Fibroblast of the aortic adventitia (primary cell): ENCODE data around the gene FIGNL2. TPM values are rescaled to one million over a fixed set of nuclear protein-coding genes. Genes with fewer than 3 reads are reported as not detected.

Experiments used
- DNase-seq: peaks from one replicate; pipeline ENCODE4 v3.0.0-alpha.2; 2010; ENCODE audit warnings: low read depth
- H3K4me3 ChIP-seq: 2 replicates; pipeline ENCODE4 v1.5.1; 2011; ENCODE audit warnings: low read depth, mild to moderate bottlenecking, control low read depth, low read length, moderate library complexity
- total RNA-seq: library from RNA; depleted of rRNA; stranded (reverse); fragments of >200 nt; gene quantifications from 2 replicates; pipeline ENCODE4 v1.2.3, GENCODE V29; 2012; ENCODE audit warnings: low replicate concordance
- TF ChIP-seq, protein P1 (sequence below): IDR thresholded peaks from 2 replicates; pipeline ENCODE4 v1.5.1; 2011; ENCODE audit warnings: mild to moderate bottlenecking, low read length, control low read depth, inconsistent platforms; ENCODE audit not compliant: insufficient read depth

The FIGNL2 gene
- total RNA-seq, 1 donor: 0.18 TPM

DNA sequence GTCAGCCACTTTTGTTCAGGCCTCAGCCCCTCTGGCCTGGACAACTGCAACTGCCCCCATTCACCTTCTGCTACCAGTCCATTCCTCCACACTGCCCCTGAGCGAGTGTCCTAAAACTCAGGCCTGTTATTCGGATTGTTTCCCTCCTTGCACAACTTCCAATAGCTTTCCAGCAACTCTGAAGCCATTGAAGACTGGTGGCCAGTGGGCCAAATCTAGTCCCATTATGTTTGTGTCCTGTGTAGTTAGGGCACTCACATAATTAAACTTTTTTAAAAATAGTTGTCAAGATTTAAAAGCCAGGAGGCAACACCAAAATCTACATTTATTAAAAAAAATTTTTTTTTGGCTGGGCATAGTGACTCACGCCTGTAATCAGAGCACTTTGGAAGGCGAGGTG lies 17.8 kb upstream of the FIGNL2 start:
- H3K4me3 ChIP-seq: no peak overlapping the region
- DNase-seq: no peak
- TF ChIP-seq, protein P1, sequence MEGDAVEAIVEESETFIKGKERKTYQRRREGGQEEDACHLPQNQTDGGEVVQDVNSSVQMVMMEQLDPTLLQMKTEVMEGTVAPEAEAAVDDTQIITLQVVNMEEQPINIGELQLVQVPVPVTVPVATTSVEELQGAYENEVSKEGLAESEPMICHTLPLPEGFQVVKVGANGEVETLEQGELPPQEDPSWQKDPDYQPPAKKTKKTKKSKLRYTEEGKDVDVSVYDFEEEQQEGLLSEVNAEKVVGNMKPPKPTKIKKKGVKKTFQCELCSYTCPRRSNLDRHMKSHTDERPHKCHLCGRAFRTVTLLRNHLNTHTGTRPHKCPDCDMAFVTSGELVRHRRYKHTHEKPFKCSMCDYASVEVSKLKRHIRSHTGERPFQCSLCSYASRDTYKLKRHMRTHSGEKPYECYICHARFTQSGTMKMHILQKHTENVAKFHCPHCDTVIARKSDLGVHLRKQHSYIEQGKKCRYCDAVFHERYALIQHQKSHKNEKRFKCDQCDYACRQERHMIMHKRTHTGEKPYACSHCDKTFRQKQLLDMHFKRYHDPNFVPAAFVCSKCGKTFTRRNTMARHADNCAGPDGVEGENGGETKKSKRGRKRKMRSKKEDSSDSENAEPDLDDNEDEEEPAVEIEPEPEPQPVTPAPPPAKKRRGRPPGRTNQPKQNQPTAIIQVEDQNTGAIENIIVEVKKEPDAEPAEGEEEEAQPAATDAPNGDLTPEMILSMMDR: no peak

DNA sequence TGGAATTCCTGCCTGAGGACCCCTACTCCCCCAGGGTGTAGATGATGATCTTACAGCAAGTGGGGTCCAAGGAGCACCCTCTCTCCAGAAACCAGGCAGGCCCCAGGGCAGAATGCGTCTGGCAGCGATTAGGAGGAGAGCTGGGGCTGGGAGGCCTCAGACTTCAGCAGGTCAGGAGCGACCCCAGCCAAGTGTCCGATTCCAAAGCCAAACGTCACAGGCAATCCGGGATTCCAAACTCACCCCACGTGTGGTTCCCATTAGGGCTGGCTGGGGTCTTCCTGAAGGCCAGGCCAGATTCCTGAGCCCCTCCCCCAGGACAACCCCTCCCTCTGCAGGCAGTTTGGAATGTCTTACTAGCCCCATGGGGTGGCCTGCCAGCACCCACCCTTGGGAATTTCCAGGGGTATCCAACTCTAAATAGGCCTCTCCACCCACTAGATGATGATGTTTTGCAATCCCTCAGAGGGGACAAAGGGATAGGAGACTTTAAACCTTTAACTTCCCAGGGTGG lies 17.3 kb upstream of the FIGNL2 start:
- TF ChIP-seq, protein P1: no peak
- H3K4me3 ChIP-seq: no peak overlapping the region
- no peak for DNase-seq

DNA sequence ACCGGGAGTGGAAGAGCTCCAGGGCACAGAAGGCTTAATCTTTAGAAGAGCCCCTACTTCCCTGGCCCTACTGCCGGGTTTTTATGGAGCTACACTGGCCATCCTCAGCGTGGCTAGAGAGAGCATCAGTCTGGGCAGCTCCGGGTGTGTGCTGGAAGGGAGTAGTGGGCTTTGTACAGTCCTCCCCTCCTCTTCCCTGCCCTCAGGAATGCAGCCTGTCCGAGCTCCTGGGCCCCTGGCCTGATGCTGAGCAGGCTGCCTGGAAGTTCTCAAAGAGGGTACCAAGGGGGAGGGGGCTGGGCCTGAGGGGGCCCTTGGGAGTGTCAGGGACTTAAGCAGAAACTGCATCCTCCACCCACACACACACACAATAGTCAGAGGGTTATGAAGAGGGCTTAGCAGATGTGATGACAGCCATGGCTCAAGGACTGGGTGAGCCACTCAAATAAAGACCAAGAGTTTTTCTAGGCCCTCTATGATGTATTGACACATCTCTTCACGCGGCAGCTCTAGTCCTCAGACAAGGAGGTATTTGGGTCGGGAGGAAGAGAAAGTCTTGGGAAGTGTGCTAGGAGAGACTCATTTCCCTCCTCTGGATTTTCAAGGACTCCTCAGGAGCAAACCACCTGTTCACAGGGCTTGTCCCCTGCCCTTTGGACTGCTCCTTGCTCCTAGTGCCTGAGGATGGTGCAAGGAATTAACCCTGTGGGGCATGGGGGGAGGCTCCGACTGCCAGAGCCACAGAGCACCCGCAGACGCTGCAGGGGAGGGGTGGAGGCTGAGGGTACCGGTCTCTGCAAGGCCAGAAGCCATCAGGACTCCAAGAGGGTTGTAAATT lies 16.5 kb upstream of the FIGNL2 start:
- TF ChIP-seq, protein P1: no peak
- H3K4me3 ChIP-seq: no peak overlapping the region
- peak; percentile 9 for DNase-seq

DNA sequence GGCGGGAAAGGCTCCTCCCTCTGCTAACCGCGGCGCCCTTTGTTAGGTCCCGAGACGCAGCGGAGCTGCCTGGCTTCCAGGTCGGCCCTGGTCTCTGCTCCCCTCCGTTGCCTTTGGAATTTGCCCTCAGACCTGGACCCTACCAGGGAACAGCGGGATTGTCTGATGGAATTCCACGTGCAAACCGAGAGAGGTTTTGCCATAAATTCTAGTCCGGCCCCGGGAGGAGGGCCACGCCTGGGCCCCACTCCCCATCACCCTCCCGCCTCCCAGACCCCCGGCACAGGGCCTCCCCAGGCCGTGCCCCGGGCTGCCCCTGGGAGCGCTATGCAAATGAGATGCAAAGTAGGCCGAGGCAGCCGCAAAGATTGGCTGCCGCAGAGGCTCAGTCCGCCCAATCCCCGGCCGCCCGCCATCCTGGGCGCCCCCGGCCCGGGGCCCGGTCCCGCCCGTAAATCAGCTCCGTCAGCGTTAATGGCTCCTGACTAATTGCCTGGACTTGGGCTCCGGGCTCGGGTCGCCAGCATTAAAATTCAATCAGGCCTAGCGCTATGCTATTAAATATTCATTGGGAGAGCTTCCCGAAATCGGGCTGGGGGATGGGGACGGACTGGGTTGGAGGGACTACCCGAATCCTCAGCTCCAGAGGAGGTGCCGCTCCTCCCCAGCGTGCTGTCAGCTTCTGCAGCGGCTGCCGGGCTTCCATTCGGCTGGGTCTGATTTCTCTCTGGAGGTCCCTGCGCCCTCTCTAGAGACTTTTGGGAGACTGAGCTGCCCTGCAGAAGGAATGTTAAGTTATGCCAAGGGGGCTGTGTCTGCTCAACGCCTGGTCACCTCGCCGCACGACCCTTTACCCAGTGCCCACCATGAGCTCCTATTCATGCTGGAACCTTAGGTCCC lies 15.7 kb upstream of the FIGNL2 start:
- no peak overlapping the region for H3K4me3 ChIP-seq
- no peak for DNase-seq
- TF ChIP-seq, protein P1: no peak

DNA sequence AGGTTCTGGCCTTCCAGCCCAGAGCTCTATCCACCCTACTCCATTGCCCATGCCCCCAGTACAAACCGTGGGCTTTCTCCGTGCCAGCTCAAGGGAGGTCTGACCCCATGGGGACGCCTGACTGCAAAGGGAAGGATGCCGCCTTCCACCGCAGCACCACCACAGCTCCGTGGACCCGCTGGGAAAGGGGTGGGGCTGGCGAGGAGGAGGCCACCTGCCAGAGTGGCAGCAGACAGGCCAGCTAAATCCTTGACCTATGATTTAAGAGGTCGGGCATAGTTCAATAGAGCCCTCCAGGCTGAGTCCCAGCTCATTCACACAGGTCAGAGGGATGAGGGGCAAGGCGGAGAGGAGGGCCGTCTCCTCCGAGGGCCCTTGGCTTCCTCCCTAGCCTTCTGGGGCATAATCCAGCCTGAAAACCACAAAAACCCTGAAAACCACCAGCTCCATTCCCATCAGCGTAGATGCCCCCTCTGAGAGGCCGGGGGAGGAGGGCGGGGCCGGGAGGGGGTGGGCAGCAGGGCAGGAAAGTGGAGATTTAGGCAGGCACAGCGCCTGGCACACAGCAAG lies 14.9 kb upstream of the FIGNL2 start:
- TF ChIP-seq, protein P1: no peak
- DNase-seq: no peak
- no peak overlapping the region for H3K4me3 ChIP-seq

DNA sequence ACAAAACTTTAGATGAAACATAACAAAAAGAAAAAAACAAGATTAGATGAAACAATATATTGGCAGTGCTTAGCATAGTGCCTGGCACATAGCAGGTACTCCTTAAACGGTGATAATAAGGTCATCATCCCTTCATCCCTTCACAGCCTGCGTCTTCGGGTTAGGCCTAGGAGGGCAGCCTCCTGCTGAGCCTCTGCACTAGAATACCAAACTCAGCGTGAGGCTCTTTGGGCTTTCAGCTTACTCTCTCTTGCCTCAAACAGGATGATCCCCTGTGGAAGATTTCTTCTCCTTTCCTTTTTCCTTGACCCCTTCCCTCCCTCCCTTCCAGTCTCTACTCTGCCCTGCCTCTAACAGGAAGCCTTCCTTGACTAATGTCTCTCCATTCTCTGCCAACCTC lies 14.4 kb upstream of the FIGNL2 start:
- H3K4me3 ChIP-seq: no peak overlapping the region
- TF ChIP-seq, protein P1: no peak
- DNase-seq: no peak
